ENCODE data around the gene SULT4A1. TPM values are rescaled to one million over a fixed set of nuclear protein-coding genes. Genes with fewer than 3 reads are reported as not detected.

Gene SULT4A1
- 0.30 and 1.1 TPM in 2 replicates for total RNA-seq

GRCh38 chr22:43862074-43862881 lies at the start of gene SULT4A1:
Gene SULT4A1, minus strand, starts transcription at chr22:43862513. Its CDS starts 131 bp downstream, at chr22:43862382.

GRCh38 chr22:43891360-43892182 lies 29.3 kb upstream of the SULT4A1 start, which contains the start of gene PNPLA5:
Gene PNPLA5, minus strand, starts transcription at chr22:43892013. Its CDS starts 133 bp downstream, at chr22:43891880.

GRCh38 chr22:43812149-43812842 lies 50.0 kb downstream of the SULT4A1 start, which contains the start of gene EFCAB6:
Gene EFCAB6, minus strand, starts transcription at chr22:43812305. Its CDS starts 29,987 bp downstream, at chr22:43782318.

Other genes with a start within 250 kb of the SULT4A1 start
- gene EFCAB6, start 50.2 kb downstream of the SULT4A1 start, total RNA-seq, result 1.5 and 3.3 TPM in 2 replicates
- gene PNPLA5, start 29.5 kb upstream of the SULT4A1 start, total RNA-seq, result not detected in 2 replicates
- gene PNPLA3, start 61.3 kb upstream of the SULT4A1 start, total RNA-seq, result 5.3 and 7.5 TPM in 2 replicates
- 44.2 and 50.0 TPM in 2 replicates for gene SAMM50, start 92.9 kb upstream of the SULT4A1 start, total RNA-seq
- gene PARVB, start 161.8 kb upstream of the SULT4A1 start, total RNA-seq, result 23.2 and 54.1 TPM in 2 replicates

Data from smooth muscle cell of the umbilical artery (primary cell).